ENCODE measurements around the gene KLHL22.
"Not testable (repeated sequence)": the region's sequence is repeated elsewhere in the genome, so short reads cannot be mapped to it uniquely, and the experiment has no call there.

The KLHL22 gene

GRCh38 chr22:20395907-20396287 lies 99.7 kb downstream of the KLHL22 start:
- DNase-seq = no peak

DNA sequence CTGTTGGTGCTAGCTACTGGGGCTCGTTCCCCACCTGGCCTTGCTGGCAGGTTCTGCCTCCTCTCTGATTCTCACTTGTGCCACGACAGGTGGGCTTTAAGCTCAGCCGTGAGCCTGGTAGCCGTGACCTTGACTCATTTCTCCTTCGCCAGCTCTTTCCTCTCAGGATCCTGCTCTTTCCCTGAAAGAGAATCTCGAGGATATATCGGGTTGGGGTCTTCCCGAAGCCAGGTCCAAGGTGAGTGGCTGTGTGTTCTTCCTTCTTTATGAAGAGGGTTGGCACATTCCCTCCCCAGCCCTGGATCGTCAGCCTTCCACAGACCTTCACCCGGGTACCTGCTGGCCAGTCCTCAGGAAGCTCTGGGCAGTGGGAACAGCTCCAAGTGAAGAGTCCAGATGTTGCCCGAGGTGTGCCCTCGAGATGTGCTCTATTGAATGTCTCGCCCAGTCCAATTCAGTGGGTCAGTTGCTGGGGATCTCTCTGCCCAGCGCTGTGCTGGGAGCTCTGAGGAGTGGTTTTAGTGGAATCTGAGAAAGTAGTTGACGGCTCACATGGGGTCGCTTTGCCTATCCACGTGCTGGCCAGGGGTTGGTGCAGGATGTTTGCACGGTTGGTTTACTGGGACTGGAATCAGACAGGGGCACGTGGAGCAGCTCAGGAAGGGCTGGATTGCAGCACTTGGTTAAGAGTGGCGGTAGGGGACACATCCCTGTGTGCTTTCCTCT lies 100.3 kb downstream of the KLHL22 start:
- DNase-seq = no peak

DNA sequence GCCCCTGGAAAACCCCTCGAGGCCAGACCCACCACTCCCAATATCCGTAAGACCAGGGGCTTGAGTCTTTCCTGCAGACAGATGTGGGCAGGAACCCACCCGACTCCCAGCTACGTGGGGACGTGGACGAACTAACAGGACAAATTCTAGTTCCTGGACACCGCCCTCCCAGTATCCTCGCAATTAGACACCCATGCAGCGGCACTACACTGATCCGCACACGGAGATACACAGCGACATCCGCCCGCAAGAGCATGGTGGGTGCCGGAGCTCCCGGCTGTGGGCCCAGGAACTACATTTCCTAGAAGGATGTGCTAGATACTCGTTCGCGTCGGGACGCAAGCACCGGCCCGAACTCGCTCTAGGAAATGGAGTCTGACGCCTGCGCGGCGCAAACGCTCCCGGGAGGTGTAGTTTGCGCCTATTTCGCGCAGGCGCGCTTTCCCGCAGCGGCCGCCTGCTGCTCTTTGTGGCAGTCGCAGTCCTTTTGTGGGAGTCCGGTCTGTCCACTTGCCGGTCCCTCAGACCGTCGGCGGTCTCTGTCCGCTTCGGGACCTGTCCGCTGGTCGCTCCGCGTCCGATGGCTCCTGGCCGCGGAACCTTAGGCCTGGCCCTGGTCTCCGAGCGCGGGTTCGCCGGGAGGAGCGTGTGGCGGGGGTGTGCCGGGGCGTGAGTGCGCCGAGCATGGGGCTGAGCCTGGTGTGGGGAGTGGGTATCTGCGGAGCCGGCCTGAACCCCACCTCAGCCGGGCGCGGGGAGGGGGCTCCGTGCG lies 101.7 kb downstream of the KLHL22 start, which contains the start of gene ZNF74:
Gene ZNF74 (plus strand): TSS at position 447 of the 772 bp plus-strand sequence. CDS start 478 bp downstream, outside the sequence.
- DNase-seq = peak; percentile 80

DNA sequence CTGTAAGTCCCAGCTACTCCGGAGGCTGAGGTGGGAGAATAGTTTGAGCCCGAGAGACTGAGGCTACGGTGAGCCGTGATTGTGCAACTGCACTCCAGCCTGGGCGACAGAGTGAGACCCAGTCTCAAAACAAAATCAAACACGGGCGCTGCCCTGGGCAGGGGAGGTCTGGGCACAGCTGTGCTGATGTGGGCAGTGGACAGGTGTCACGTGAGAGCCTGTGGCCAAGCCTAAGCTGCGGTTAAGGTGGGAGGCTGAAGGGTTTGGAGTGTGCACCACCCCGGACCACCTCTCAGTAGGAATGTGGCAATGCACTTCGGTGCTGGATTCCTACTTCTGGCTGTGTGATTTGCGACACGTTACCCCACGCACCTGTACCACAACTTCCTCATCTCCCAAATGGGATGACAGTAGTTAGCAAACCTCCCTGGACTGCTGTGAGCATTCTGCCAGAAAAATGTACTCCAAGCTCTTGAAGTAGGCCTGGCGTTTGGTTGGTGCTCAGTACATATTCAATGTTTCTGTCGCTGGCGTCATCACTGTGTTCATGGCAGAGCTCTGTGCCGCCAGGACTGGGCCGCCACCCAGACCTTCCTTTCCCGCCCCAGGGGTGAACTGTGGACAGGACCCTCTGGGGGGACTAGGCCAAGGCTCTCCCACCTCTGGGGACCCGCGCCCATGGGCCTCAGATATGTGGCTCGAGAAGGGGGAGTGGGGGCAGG lies 102.5 kb downstream of the KLHL22 start:
- DNase-seq = no peak

GRCh38 chr22:20392365-20392881 lies 103.2 kb downstream of the KLHL22 start:
- not testable (repeated sequence) for DNase-seq

All from stimulated activated CD4-positive, alpha-beta T cell treated with anti-CD3 and anti-CD28 coated beads, Interleukin-12 subunit alpha, Interleukin-12 subunit beta, amount 100 ng/mL, for 4 hours (primary cell).